Measurements from ENCODE around the gene ATP5PO.

The ATP5PO gene, protein sequence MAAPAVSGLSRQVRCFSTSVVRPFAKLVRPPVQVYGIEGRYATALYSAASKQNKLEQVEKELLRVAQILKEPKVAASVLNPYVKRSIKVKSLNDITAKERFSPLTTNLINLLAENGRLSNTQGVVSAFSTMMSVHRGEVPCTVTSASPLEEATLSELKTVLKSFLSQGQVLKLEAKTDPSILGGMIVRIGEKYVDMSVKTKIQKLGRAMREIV

DNA sequence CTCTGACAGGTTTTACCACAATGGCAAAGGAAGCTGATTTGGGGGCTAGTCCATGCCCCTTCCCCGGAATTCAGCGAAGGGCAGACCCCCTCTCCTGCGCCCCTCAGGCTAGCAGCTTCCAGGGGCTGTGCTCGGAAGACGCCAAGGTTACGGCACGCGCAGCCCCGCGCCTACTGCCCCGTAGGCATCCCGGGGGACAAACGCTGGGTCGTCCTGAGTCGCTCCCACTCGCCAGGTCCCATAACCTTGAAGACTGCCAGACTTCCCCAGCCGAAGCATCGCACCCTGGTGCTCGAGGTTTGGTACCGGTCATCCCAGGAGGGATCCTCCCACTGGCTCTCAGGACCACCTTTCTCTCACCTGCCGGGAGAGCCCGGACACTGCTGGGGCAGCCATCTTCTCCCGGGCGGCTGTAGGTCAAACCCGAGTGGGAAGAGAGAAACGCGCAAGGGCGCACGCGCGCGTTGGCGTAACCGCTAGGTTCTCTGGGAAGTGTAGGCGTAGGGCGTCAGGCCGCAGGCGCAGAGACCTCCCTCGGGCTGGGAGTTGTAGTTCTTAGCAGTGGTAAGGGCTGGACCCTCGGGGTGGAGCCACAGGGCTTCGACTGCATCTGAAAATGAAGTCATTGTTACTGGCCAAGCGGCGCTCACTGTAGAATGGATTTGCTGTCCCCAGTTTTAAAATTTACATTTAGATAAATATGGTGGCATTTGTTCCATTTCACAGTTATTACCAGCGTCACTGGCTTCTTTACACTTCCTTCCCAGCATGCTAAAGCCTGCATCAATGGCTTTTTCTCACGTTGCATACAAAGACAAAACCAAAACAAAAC is at the start of gene ATP5PO:
ATP5PO (minus strand) TSS at position 437 of the 832 bp plus-strand sequence; CDS start at position 396, 41 bp downstream.
- peak; percentile 97 for DNase-seq

GRCh38 chr21:33964706-33965325 is 49.2 kb upstream of the ATP5PO start:
- DNase-seq, result no peak

DNA sequence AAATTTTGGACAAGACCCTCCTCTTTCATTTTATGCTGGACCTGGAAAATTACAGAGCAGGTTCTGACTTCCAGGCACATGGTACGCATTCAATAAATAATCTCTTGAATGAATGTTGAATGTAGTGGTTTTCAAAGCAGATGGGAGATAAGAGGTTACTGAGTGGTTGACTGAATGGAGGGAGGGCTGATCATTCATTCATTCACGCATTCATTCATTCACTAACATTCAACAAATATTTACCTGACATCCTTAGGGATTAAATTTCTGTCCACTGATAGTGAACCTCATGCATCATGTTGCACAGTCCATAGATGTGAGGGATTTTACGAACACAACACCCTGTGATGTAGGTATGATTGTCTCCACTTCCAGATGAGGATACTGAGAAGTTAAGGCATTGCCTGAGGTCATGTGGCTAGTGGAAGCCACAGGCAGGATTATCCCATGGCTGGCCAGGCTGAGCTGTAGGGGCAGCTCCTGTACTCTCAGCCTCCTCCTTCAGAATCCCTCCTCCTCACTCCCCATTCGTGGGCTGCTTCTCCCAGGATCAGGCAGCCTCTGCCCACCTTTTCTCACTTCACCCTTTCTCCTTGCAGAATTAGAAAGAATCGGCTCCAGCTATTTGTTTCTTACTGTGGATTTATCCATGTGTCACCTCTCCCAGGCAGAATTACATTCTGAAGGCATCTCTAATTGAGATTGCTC is 48.4 kb upstream of the ATP5PO start:
- DNase-seq, result no peak

GRCh38 chr21:33962290-33962689 is 46.7 kb upstream of the ATP5PO start:
- no peak for DNase-seq

DNA sequence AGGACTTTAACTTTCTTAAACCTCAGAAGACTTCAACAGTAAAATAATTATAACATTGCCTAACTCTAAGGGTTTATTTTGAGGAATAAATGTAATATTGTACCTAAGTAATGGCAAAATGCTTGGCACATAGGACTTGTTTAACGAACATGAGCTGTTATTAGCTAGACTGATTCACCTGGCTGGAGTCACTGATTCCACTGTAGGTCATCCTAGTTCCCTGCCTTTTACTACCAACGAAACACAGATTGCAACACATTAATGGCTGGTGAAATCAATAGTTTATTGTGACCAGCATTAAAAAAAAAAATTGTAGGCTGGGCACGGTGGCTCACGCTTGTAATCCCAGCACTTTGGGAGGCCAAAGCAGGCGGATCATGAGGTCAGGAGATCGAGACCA is 45.5 kb upstream of the ATP5PO start:
- no peak for DNase-seq

- DNase-seq, result no peak
Measured at GRCh38 chr21:33959680-33960079, 44.1 kb upstream of the ATP5PO start.

DNA sequence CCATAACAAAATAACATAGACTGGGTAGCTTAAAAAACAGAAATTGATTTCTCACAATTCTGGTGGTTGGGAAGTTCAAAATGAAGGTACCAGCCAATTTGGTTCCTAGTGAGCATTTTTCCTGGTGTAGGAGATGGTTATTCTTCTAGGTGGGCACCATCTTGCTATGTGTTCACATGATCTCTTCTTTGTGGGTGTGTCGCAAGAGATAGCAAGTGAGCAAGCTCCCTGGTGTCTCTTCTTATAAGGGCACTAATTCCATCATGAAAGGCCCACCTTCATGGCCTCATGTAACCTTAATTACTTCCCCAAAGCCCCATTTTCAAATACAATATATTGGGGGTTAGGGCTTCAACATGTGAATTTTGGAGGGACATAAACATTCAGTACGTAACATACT is 38.8 kb upstream of the ATP5PO start:
- no peak for DNase-seq

- no peak for DNase-seq
Measured at GRCh38 chr21:33951276-33952178, 35.9 kb upstream of the ATP5PO start.

GRCh38 chr21:33950431-33951079 is 35.0 kb upstream of the ATP5PO start:
- no peak for DNase-seq

DNA sequence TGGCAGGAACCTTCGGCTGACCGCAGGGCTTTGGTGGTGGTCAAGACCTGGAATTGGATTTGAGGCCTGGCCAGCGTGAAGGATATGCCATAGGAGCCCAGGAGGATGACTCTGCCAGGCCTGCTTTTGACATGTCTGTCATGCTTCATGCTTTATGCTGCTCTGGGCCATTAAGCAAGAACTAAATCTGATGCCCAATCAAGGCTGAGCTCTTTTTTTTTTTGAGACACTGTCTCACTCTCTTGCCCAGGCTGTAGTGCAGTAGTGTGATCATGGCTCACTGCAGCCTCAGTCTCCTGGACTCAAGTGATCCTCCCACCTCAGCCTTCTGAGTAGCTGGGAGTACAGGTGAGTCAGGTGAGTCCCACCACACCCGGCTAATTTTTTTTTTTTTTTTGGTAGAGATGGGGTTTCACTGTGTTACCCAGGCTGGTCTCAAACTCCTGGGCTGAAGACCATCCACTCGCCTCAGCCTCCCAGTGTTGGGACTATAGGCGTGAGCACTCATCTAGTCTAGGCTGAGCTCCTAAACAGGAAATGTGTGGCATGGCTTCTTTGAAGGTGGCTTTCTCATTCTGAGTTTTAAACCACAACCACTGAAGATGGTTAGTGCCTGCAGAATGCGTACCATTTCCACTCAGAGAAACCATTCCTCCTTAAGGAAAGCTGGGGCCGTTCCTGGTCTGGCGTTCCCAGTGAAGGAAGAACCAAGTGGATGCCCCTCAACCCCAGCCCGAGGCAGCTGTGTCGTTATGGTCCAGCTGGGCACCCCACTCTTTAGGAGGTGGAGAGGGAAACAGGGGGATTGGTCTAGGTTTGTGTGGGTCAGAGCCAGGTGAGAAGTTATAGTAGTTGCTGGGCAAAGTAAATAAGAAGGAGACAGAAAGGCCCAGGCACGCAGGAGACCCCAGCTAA is 34.2 kb upstream of the ATP5PO start:
- no peak for DNase-seq

- no peak for DNase-seq
Measured at GRCh38 chr21:33948951-33949444, 33.4 kb upstream of the ATP5PO start.

DNA sequence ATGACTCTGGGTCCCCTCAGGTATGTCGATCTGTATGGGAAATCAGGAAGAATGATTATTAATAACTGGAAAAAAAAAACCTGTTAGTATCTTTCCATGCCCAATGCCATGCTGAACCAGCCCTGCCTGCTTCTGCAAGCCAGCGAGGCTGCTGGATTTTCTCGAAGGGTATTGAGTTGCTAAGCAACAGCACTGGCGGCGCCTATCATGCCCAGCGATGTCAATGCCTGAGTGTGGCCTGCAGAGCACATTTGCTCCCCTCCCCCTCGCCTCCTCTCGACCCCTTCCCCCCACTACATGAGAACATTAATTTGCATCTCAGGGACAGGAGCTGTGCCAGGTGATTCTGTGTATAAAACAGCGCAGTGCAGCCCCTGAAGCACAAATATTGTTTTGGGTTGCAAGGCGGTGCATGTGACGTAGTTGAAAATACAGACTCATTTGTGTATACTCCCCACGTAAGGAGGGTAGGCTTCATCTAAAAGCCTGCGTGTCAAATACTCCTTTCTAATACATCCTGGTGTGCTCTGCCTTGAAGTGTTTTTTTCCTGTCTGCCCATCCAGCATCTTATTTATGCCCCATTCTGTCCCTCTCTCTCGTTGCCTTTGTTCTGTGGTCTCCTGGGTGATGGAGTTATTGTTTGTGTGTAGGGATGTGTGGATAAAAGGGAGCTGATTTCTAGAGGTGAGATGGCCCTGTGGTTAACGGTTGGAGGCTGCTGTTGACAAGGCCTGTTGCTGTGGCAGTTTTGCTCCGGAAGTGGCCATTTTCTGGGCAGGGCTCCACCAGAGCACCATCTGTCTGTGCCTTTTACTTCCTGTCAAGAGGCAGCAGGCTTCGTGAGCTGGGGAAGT is 32.7 kb upstream of the ATP5PO start:
- peak; percentile 66 for DNase-seq

DNA sequence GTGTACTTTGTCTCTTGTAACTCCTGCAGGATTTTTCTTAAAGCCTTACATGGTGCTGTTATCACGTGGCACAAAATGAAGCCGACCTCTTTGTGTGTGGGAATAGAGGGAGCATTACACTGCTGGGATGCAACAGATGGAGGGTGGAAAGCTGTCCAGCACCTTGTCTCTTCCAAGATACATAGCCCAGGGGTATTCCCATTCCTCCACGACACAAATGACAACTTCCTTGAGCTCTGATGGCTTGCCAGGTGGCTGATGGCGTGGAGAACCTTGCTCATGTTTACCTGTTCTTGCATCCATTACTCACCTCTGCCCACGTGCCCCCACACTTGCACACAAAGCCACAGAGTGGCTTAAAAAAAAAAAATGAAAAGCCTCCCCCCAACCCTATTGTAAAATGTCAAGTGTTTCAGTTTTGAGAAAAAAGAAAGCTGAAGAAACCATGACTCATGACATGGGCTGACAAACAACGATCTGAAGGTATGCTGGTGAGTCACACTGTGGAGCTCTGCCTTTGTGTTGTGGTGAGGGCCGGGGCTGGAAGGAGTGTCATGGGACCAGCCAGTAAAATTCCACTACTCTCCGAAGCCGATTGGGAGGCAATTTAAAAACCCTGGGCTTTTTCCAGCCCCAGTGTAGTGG is 32.0 kb upstream of the ATP5PO start:
- peak; percentile 18 for DNase-seq

DNA sequence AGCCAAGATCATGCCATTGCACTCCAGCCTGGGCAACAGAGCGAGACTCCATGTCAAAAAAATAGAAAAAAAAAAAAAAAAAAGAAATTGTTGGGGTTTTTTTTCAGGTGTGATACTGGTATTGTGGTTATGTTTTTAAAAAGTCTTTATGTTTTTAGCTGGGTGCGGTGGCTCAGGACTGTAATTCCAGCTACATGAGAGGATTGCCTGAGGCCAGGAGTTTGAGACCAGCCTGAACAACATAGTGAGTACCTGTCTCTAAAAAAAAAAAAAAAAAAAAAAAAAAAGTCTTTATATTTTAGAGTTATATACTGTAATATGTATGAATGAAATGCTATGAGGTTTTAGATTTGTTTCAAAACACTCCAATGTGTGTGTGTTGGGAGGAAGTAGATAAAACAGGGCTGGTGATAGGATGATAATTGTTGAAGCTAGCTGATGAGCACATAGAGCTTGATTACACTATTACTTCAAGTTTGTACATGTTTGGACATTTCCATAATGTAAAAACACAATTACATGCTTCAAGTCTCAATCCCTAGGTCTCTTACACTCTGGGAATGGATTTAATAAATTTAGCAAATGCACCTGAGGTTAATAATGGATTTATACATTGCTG is 30.2 kb upstream of the ATP5PO start:
- no peak for DNase-seq

DNA sequence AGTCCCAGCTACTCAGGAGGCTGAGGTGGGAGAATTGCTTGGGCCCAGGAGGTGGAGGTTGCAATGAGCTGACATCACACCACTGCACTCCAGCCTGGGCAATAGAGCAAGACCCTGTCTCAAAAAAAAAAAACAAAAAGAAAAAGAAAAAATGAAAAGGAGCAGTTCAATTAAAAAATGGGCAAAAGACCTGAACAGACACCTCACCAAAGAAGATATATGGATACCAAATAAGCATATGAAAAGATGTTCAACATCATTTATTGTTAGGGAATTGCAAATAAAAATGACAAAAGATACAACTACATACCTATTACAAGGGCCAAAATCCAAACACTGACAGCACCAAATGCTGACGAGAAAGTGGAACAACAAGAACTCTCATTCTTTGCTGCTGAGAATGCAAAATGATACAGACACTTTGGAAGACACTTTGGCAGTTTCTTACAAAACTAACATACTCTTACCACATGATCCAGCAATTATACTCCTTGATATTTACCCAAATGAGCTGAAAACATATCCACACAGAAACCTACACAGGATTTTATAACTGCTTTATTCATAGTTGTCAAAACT is 28.7 kb upstream of the ATP5PO start:
- no peak for DNase-seq

DNA sequence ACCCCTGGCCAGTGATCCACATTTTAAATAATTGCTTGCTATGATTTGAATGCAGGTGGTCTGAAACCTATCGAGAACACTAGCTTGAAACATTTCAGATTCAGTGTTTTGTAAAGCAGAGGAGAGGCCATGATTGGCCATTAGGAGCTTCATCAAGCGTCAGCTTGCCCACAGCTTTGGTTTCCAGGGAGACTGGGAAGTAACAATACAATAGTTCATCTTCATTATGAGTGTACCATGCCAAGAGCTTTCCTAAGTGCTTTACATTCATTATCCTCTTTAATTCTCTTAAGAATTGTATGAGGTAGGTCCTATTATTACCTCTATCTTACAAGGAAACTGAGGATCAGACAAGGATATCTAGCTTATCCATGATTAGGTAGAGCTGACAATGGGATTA is 27.7 kb upstream of the ATP5PO start:
- DNase-seq, result no peak

GRCh38 chr21:33942426-33942825 is 26.8 kb upstream of the ATP5PO start:
- no peak for DNase-seq

GRCh38 chr21:33940881-33941245 is 25.3 kb upstream of the ATP5PO start:
- DNase-seq, result no peak
